OCI-LY7 (cell line): ENCODE data around the gene ELOB.

Experiments used
- CTCF ChIP-seq: fragments of 200-600 bp; sonication (generic); conservative IDR thresholded peaks from 2 replicates; pipeline ENCODE4 v1.5.1; 2014; ENCODE audit warnings: mild to moderate bottlenecking, antibody characterized with exemption, low read length, moderate library complexity, mixed read lengths
- EZH2phosphoT487 ChIP-seq: fragments of 200-600 bp; sonication (generic); IDR thresholded peaks from 2 replicates; pipeline ENCODE4 v1.6.1; 2018; ENCODE audit warnings: low read depth, borderline replicate concordance, mild to moderate bottlenecking, mixed run types, antibody characterized with exemption, low read length, moderate library complexity, mixed read lengths

GRCh38 chr16:2766430-2767139 lies 10.5 kb downstream of the ELOB start:
- TF ChIP-seq CTCF, result no peak
- no peak for TF ChIP-seq EZH2phosphoT487
